CD4-positive, alpha-beta T cell treated with Interleukin-4 for 1 hour (primary cell): ENCODE measurements around the gene BUB1B.

Experiments
- DNase-seq, 2 donors: peaks; one replicate each; pipeline ENCODE4 v3.0.0-alpha.2; 2020 to 2022

BUB1B gene

GRCh38 chr15:40240619-40241221 lies 79.9 kb downstream of the BUB1B start:
- no peak for DNase-seq

GRCh38 chr15:40241269-40242212 lies 80.7 kb downstream of the BUB1B start:
- DNase-seq = no peak

- DNase-seq = no peak
Observed at GRCh38 chr15:40242213-40242599, 81.3 kb downstream of the BUB1B start.

- DNase-seq = no peak
Observed at GRCh38 chr15:40242601-40243000, 81.7 kb downstream of the BUB1B start.

- DNase-seq = no peak
Observed at GRCh38 chr15:40243126-40243810, 82.4 kb downstream of the BUB1B start.

GRCh38 chr15:40244961-40245523 lies 84.2 kb downstream of the BUB1B start:
- no peak for DNase-seq

- DNase-seq = no peak
Observed at GRCh38 chr15:40245666-40246450, 85.0 kb downstream of the BUB1B start.

- no peak for DNase-seq
Observed at GRCh38 chr15:40246496-40247280, 85.8 kb downstream of the BUB1B start.

- no peak for DNase-seq
Observed at GRCh38 chr15:40247406-40247971, 86.6 kb downstream of the BUB1B start.

- DNase-seq = no peak
Observed at GRCh38 chr15:40248006-40248783, 87.3 kb downstream of the BUB1B start.

GRCh38 chr15:40249477-40250303 lies 88.8 kb downstream of the BUB1B start:
- DNase-seq = no peak

- DNase-seq = no peak
Observed at GRCh38 chr15:40250304-40250656, 89.4 kb downstream of the BUB1B start.

GRCh38 chr15:40250771-40251483 lies 90.1 kb downstream of the BUB1B start:
- no peak for DNase-seq

- DNase-seq = no peak
Observed at GRCh38 chr15:40251486-40252140, 90.7 kb downstream of the BUB1B start.

- DNase-seq = no peak
Observed at GRCh38 chr15:40252141-40252437, 91.2 kb downstream of the BUB1B start.

GRCh38 chr15:40252438-40253166 lies 91.7 kb downstream of the BUB1B start:
- no peak for DNase-seq

GRCh38 chr15:40253167-40253790 lies 92.4 kb downstream of the BUB1B start:
- DNase-seq = no peak
